Stromal cell of bone marrow (primary cell): ENCODE results near the gene WDR74.
"Not testable (repeated sequence)": the region's sequence is repeated elsewhere in the genome, so short reads cannot be mapped to it uniquely, and the experiment has no call there.

Experiments
- DNase-seq: peaks from one replicate; pipeline ENCODE4 v3.0.0-alpha.2; 2012; ENCODE audit warnings: low read depth

WDR74 gene

DNA sequence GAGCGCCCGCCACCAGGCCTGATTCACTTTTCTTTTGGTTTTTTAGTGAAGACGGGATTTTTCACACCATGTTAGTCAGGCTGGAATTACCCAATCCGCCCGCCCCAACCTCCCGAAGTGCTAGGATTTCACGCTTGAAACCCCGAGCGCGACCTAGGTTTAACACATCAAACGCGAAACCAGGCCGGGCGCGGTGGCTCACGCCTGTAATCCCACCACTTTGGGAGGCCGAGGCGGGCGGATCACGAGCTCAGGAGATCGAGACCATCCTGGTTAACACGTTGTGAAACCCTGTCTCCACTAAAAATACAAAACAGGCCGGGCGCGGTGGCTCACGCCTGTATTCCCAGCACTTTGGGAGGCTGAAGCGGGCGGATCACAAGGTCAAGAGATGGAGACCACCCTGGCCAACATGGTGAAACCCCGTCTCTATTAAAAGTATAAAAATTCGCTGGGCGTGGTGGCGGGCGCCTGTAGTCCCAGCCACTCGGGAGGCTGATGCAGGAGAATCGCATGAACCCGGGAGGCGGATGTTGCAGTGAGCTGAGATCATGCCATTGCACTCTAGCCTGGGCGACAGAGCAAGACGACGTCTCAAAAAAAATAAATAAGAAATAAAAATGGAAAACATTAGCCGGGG, 1.5 kb upstream of the WDR74 start:
- peak; percentile 60 for DNase-seq

DNA sequence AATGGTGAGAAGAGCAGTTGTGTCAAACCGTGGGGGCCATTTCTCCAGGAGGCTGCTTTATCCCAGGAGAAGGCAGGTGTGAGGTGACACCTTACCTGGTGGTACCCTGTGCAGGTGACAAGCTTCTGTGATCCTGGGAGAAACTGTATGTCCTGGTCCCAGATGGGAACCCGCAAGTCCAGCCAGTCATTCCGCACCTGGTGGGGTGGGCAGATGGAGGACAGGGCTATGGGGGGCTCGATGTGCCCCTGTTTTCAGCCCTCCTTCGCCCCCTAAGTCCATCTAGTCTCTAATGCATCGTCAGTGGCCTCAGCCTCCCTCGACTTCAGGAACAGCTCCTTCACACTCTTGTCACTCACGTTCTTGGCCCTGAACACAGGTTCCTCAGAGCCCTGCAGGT, 4.1 kb downstream of the WDR74 start:
- DNase-seq = no peak

DNA sequence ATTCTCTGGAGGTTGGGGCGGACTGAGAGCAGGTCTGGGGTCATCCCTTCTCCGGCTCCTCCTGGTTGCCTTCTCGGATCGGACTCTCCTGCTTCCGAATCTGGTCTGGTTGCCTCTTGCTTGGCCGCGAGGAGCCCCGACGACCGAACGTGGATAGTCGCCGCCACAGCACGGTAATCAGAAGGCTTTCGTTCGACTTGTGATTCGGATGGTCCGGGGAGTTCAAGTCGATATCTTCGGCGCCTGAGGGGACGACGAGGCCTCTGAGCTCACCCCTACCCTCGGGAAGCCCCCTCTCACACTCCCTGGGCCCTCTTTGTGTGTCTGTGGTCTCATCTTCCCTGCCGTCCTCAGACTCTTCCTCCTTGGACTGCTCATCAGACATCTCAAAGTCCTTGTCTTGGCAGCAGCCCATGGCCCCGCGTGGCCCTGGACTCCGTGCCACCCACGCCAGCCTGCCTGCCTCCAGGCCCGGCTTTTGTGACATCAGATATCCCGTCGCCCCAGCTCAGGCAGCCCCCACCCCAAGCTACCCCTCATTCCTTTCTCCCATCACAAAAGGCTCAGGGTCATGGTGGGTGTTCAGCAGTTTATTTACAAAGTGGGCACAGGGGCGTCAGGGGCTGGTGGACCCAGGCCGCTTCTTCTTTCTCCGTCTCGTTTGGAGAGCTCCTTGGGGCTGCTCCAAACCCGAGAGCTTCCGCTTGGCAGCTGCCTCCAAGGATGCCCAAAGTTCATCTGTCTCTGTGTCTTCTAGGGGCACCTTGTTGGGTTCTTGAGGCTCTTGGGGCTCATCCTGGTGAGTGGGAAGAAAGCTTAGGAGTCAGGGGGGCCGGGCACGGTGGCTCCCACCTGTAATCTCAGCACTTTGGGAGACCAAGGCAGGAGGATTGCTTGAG, 6.8 kb downstream of the WDR74 start, which contains the start of gene TEX54:
Gene TEX54, minus strand, starts transcription at position 506 of the 899 bp plus-strand sequence.
- DNase-seq = peak; percentile 6

DNA sequence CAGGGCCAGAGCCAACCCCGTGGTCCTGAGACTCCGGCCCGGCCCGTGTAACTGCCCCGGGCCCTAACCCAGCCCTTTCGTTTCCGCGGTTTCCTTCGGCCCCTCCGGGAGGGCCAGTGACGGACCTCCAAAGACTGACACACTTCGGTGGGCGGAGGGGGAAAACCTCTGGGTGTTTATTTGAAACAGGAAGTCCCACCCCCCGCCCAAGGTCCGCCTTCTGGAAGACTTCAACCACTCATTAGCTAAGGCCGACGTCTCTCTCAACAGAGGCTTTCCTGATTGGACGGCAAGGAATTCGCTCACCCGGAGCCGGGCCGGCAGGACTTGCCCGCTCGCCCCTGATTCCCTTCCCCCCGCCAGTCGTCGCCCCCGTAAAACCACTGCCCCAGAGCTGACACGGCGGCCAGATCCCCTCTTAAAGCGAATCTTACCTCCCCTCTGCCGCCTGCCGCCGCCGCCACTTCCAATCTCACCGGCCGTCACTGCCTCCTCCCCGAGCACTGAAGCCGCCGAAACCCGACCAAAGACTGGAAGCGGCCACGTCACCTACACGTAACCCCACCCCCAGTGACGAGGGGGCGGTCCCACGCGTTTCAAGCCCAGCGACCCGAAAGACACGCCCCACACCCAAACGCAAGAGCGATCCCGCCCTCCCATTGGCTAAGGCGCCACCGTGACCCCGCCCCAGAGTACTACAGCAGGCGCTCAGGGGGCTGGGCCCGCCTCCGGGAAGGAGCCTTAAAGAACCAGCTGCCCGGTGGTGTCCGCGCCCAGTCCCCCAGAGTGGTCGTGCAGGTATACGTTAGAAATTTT, 7.7 kb downstream of the WDR74 start, which contains the start of gene STX5:
Gene STX5, minus strand, starts transcription at position 532 of the 816 bp plus-strand sequence. CDS start 808 bp downstream, outside the sequence.
- DNase-seq = peak; percentile 97

DNA sequence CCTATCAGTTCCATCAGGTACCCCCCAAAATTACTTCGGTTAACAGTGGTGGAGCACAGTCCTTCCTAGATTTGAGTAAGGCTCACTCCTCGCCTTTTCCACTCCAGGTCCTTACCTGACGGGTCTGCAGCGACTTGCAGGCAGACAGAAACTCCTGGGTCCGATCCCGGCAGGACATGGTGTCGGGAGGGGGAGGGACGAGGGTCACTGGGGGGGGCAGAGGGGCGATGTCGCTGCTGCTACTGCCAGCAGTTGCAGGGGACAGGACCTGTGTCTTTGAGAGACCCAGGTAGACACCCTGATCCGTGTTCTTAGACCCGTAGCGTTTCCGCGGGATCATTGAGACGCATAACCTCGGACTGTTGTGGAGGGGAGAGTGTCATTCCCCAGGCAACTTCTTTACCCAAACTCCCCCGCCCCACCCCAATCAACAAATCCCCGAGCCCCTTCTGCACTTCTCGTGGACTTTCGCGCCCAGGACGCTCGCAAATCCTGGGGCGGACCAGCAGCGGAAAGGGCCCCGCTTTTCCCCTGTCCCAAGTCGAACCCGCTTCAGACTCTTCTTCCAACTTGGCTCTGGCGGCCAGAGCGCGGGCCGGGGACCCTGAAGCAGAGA, 8.4 kb downstream of the WDR74 start:
- DNase-seq = no peak

DNA sequence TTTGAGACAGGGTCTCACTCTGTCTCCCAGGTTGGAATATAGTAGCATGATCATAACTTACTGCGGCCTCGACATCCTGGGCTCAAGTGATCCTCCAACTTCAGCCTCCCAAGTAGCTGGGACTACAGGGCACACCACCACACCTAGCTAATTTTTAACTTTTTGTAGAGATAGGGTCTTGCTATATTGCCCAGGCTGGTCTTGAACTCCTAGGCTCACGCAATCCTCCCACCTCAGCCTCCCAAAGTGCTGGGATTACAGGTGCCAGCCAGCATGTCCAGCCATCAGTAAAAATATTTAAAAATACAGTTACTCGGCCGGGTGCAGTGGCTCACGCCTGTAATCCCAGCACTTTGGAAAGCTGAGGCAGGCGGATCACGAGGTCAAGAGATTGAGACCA, 11.3 kb downstream of the WDR74 start:
- not testable (repeated sequence) for DNase-seq

DNA sequence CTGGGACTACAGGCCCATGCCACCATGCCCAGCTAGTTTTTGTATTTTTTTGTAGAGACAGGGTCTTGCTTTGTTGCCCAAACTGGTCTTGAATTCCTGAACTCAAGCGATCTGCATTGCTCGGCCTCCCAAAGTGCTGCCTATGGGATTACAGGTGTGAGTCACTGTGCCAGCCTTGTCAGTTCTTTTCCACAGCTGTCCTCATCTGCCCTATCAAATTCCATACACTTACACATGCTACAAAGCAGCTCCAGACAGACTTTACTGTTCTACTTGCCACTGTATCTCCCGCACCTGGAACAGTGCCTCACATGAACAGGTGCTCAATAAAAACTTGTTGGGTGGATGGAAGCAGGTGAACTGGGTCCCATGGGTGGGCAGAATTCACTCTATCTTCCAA, 15.7 kb downstream of the WDR74 start:
- no peak for DNase-seq

DNA sequence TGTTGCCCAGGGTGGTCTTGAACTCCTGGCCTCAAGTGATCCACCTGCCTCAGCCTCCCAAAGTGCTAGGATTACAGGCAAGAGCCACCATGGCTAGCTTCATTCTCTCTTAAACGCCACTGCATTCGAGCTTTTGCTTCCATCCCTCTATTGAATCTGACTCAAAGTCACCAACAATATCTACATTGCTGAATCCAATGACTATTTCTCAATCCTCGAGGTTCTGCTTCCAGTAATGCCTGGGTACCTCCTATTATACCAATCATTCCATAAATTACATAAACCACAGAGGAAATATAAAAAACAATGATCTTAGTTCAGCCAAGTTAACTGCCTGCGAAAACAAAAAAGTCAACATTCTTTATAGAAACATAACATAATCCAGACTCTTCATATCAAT, 22.3 kb downstream of the WDR74 start:
- DNase-seq = no peak

DNA sequence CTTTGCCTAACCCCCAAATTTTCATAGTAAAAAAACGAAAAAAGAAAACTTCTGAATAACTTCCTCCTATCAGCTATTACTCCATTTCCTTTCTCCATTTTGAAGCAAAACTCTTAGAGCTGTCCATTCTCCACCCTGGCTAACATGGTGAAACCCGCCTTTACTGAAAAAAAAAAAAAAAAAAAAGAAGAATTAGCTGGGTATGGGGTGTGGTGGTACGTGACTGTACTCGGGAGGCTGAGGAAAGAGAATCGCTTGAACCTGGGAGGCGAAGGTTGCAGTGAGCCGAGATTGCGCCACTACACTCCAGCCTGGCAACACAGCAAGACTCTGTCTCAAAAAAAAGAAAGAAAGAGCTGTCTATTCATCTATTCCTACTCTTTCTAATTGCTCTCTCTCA, 22.8 kb downstream of the WDR74 start:
- DNase-seq = no peak

DNA sequence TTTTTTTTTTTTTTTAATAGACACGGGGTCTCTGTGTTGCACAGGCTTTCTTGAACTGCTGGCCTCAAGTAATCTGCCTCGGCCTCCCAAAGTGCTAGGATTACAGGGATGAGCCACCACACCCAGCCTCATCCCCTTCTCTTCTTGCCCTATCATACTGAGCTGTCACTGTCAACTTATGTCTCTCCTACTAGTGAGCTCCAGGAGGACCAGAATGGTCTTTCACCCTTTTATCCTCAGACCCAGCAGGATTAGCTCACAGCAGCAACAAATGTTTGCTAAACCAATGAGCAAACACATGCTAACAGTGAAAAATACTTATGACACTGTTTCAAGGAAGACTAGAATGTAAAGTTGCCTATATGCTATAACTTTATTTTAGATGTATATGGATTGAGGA, 27.7 kb downstream of the WDR74 start:
- DNase-seq = no peak

DNA sequence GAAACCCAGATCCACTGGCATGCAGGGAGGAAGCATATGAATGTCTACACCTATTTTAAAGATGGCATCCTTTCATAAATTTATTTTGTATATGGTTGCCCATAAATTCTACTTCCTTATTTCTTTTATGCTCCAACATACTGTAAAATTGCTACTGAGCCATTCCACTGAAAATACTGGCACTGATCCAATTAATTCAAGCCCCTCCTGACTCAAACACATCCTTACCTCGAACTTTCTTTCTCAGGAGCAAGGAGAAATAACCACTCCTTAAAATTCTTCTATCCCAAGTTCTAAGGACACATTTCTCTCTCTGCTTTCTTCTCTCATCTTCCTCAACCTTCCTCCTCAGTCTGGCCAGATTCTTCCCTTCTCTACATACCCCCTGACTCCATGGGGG, 28.6 kb downstream of the WDR74 start:
- DNase-seq = no peak

DNA sequence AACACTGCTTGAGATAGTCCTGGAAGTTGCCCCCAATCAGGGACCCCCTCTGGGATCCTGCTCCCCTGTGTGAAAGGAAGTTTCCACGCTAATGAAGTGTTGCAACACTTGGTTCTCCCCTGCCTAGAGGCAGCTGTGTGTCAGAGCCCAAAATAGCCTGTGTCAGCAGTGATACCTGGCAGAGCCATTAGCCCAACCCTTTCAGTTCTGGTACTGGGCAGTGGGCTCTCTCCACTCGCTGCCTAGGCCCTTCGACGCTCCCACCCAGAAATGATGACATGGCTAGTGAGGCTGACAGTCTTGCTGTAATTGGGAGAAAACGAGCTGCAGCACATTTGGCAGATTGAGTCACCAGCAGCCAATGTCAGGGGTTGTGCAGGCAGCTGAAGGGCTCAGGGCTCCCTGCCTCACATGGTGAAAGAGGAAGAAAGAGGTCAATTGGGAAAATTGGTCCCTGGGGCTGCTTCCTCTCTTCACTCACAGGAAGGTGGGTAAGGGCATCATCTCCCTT, 32.7 kb downstream of the WDR74 start:
- no peak for DNase-seq

DNA sequence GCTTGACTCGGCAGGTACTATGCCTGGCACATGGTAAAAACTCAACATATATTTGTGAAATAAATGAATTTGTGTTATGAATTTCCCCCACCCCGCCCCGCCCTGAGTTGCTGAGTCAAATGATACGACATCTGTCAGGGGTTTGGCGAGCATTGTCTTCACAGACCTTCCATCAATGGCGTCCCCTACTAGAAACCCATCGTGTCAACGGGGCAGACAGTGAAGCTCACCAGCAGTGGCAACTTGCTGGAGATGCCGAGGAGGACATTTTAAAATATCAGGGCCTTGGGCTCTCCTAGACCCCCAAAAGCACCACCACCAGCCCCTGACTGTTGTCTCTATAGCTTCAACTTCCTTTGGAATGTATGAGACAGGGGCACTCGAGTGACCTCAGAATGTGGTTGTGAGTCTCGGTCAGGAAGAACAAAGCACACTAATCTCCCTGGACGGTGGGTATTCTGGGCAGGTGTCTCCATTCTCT, 33.4 kb downstream of the WDR74 start:
- no peak for DNase-seq

DNA sequence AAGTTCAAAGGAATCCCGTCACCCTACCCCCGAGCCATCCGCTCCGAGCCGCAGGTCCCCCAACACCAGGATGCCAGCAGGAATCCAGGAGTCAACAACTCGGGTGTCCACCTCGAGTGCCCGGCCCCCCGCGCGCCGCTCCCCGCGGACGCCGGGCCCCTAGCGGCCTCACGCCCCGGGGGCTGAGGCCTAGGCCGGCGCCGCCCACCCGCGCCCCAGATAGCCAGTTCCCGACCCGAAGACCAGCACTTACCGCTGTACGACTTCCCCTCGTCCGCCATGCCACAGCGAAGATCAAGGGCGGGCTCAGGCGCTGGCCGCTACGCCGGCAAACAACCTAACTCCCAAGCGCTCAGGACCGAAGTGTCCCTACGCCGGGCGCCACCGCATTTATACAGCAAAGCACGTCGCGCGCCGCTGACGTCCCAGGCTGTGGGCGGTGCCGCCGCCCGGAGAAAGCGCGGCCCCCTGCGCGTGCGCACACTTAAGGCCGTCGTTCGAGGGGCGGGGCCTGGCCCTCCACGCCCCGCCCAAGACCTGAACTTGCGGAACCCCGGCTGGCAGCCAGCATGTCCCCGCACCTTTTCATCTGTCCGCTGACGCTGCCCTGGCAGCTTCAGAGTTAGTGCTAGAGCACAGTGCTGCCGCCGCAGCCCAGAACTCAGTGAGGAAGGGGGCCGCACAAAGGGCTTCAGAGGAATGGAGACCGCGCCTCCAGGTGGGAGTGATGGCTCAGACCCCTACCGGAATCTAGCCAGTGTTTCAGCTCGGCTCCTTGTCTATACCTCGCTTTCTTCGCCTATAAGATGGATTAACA, 34.1 kb downstream of the WDR74 start, which contains the start of gene NXF1:
Gene NXF1, minus strand, starts transcription at position 365 of the 817 bp plus-strand sequence. Its CDS starts 84 bp downstream, at position 281.
- DNase-seq = peak; percentile 76

DNA sequence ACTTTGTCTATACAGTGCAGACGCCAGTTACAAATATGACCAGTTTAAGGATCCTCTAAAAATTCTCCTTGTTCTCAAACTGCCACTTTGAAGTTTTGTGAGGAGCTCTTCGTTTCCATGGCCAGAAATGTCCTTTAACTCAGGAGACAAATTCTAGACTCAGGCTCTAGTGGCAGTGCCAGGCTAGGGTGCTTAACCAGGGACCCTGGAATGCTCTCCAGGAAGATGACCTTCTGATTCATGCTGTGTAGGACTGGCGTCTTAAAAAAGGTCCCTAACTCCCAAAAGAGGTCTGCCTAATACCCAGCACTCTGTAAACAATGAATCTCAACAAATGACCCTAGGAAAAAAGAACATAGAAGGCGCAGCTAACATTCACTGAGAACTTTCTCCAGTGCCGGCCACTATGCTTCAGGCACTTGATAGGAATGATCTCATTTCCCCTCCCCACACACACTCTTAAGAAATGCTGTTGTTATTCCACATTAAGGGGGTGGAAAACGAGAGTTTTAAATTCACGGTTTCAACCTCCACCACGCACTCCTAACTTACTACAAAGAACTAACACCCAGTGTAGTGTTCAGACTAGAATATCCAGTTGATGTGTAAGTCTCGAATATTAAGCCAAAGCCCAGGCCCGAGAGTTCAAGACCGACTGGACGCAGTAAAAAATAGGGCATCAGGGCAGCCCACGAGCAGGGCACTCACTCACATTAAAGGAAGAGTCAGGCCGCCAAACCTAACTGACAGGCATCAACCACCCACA, 34.9 kb downstream of the WDR74 start:
- no peak for DNase-seq

DNA sequence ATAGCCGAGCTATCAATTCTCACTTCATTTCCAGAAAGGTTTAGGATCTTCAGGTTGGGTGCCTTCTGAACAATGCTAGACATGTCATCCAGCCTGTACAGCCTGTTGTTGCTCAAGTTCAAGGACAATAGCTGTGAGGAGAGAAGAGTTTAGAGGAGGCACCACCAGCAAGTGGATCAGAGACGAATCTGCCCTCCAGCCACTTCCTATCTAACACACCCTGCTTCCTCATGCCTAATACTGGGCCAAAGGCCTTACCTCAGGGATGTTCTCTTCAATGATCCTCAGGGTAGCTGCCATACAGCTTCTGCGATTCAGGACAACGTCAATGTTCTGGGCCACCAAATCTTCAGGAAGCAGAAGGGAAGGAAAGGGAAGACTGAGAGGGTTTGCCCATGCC, 38.3 kb downstream of the WDR74 start:
- no peak for DNase-seq

DNA sequence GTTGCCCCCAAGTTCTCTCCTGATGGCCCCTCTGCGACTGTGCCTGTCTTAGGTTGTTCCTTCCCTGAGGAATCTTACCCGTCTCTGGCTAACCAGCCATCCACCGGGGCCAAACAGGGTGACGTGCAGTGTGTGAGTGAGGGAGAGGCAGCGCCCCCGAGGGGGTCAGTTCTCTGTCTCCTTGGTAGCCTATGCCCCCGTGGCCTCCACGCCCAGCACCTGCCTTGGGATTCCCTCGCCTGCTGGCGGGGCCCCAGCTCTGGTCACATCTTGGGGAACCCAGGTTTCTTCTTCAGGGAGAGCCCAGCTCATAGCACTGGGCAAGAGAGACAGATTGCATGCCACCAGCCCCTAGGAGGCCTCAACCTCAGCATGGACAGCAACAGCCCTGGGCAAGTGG, 39.9 kb downstream of the WDR74 start:
- no peak for DNase-seq

DNA sequence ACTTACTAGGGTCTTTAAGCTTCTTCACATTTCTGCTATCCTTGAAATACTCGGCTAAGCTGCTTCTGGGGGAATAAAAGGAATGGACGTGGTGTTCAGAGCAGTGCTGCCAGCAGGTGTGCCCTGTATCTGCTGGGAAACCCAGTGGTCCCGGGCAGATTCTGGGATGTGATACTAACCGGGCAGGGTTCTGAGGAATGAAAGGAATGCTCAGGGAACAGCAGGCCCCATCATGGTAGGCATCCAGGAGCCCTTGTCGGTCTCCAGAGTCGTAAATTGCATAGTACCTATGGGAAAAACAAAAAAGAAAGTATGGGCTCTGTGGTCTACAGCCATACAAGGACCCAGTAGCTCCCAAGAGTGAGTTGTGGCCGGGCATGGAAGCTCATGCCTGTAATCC, 43.1 kb downstream of the WDR74 start:
- no peak for DNase-seq

DNA sequence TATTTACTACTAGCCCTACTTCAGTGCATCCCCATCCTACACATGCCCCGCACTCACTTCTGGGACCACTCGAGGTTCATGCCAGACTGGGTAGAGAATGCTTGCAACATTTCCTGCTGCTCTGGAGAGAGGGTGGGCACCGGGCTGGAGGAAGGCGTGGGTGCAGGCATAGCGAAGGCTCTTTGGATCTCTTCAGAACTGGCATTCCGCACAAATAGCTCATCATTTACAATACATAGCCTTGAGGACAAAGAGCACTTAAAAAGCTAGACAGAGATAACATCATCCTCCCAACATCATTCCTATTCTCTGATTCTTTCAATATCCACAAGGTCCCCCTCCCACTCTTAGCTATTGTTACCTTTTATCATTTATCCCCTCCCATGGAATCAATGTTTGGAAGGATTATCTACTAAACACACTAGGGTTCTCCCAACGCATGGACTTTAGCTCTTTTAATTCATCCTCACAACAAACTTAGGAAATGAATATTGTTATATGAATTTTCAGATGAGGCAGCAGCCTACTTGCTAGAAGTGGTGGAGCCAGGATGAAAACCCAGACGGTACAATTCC, 45.1 kb downstream of the WDR74 start:
- DNase-seq = no peak

DNA sequence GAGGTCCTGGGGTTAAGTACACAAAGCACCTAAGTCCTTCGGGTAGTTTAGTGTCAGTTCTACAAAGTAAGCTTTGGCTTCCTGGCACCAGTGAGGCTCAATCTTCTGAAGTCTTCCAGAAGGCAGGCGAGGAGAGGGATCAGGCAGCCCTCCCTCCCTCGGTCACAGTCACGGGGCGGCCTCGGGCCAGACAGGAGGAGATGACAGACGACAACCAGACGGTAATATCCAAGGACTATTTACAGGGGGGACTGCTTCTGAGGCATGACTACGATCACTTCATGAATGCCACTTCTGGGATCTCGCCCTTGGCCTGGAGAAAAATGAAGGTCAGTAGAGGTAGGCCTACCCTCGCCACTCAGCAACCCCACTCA, 47.2 kb downstream of the WDR74 start:
- DNase-seq = no peak
